Stomach (tissue), 4 donors: ENCODE results near the gene USP17L19.
"Not testable (repeated sequence)": the region's sequence is repeated elsewhere in the genome, so short reads cannot be mapped to it uniquely, and the experiment has no call there.

Experiments
- EP300 ChIP-seq: sonication (generic); formaldehyde crosslinking; IDR thresholded peaks from one replicate; pipeline ENCODE4 v1.6.1; 2017; ENCODE audit warnings: antibody characterized with exemption
- TF ChIP-seq, protein P1 (sequence below), 7 experiments: fragments of 450-650 bp in 4 of 7; fragments of 200-600 bp in 3 of 7; sonication (generic) in 3 of 7; IDR thresholded peaks; one replicate each; pipeline ENCODE4 v1.5.1; 2016 to 2019; ENCODE audit warnings: antibody characterized with exemption in 7 of 7, control low read depth in 2 of 7, mild to moderate bottlenecking in 1 of 7

- TF ChIP-seq, protein P1, sequence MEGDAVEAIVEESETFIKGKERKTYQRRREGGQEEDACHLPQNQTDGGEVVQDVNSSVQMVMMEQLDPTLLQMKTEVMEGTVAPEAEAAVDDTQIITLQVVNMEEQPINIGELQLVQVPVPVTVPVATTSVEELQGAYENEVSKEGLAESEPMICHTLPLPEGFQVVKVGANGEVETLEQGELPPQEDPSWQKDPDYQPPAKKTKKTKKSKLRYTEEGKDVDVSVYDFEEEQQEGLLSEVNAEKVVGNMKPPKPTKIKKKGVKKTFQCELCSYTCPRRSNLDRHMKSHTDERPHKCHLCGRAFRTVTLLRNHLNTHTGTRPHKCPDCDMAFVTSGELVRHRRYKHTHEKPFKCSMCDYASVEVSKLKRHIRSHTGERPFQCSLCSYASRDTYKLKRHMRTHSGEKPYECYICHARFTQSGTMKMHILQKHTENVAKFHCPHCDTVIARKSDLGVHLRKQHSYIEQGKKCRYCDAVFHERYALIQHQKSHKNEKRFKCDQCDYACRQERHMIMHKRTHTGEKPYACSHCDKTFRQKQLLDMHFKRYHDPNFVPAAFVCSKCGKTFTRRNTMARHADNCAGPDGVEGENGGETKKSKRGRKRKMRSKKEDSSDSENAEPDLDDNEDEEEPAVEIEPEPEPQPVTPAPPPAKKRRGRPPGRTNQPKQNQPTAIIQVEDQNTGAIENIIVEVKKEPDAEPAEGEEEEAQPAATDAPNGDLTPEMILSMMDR (IDR thresholded peaks at IDR 0.05): not testable (repeated sequence)
- TF ChIP-seq EP300: not testable (repeated sequence)
These were observed 5.1 kb upstream of the USP17L19 start, which contains the start of gene USP17L18 for GRCh38 chr4:9247953-9248680.
